ENCODE data around the gene MARCHF10.
"Not testable (repeated sequence)": the region's sequence is repeated elsewhere in the genome, so short reads cannot be mapped to it uniquely, and the experiment has no call there.

The MARCHF10 gene

DNA sequence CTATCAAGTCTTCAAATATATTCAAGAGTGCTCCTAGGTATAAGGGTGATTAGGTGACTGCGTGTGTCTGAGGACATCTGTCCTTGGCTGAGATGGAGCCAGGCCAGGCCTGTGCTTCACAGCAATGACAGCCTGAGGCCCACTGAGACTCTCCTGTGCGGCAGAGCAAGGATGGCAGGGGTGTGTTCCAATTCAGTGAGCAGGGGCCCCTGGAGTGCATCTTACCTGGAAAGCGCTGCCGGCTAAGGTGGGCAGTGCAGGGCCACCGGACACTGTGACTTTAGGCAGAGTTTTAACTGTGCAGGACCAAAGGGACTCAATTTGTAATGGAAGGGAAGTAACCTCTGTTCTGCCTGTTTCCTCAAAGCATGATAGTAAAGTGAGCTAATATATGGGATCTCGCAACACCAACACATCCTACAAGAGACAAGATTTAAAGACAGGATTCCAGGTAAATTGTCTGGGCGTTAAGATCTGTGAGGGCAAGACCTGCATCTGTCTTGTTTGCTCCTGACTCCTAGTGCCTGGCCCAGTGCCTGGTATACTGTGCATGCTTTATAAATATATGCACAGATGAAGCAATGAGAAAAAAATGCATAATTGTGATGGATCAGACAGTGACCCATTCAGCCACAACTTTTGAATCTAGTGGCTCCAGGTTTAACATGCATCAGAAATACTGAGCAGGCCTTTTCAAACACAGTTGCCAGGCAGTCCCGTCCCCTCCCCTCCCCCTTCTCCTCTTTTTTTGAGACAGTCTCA lies 93.9 kb downstream of the MARCHF10 start:
- no peak for DNase-seq

- DNase-seq: no peak
Observed at GRCh38 chr17:62713086-62713881, 94.8 kb downstream of the MARCHF10 start.

DNA sequence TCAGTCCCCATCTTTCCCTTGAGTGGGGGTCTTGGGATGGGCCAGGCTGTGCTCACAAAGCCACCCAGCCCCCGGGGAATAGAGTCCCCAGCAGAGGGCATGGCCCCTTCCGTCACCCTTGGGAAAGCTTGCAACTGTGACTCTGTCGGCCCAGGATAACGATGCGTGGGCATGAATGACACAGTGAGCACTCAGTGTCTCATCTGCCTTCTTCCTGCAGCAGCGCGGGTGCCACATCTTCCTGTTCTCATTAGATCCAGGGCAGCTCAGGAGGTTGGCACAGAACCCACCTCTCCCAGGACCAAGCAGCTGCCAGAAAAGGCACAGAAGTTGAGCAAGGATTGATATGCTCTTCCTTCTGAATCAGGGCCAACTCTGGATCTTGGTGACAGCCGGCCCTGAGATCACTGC lies 95.9 kb downstream of the MARCHF10 start:
- DNase-seq: no peak

- DNase-seq: no peak
Observed at GRCh38 chr17:62708587-62708986, 99.5 kb downstream of the MARCHF10 start.

- no peak for DNase-seq
Observed at GRCh38 chr17:62707425-62707739, 100.7 kb downstream of the MARCHF10 start.

DNA sequence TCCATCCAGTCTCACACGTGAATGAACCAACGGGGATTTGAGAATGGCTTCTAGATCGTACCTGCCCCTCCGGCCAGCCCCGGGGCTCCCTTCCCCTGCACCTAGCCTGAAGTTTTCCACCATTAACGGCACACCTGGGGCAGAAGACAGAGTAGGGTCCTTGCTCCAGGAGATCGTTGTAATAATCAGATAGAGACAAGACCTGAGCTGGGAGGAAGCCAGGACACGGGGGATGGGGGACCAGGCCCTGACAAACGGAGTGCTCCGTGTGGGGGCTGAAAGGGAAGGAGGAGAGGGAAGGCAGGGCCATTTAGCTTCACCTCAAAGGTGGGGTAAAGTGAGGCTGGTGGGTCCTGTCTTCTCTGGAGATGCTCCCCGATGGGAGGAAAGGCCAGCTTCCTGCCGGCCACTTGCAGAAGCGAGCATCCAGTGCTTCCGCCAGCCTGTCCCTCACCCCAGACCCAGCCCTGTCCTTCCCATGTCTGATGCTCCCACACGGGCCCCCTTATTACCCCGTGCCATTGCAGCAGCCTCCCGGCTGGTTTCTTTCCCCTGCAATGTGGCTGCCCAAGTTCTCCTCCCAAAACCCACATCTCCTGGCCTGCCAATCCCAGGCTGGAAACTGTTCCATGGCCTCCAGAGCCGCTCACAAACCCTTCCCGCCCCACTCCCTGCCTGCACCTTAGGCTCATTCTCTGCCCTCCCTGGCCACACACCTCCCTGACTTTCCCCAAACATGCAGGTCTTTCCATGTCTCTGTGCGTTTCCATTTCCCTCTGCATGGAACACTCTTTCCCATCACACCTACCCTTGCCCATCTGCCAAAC lies 101.3 kb downstream of the MARCHF10 start:
- no peak for DNase-seq

GRCh38 chr17:62705778-62706597 lies 102.1 kb downstream of the MARCHF10 start:
- no peak for DNase-seq

DNA sequence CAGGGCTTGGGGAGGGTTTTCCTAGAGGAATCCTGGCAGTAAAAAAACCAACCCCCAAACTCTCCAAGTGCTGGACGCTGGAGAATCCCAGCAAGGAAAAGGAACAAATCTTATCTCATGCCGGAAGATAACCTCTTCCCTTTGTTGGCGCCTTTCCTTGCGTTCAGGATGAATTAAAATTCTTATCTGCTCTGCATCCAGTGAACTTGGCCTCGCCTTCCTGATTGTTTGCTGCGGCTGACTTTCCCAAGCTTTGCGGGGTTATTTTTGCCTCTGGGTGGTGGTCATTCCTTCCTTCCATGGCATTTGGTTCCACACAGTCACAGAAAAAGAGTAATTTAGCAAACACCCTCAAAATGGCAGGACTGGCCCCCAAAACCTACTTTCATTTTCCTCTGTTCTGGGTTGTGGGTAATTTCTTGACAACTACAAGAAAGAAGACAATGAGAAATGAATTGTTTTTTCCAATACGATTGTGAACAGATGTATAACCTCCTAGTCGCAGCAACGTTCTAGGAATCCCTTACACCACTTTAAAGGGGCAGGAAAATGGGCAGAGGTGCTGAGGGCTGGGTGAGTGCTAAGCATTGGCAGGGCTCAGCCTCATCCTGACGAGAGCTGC lies 102.8 kb downstream of the MARCHF10 start:
- no peak for DNase-seq

DNA sequence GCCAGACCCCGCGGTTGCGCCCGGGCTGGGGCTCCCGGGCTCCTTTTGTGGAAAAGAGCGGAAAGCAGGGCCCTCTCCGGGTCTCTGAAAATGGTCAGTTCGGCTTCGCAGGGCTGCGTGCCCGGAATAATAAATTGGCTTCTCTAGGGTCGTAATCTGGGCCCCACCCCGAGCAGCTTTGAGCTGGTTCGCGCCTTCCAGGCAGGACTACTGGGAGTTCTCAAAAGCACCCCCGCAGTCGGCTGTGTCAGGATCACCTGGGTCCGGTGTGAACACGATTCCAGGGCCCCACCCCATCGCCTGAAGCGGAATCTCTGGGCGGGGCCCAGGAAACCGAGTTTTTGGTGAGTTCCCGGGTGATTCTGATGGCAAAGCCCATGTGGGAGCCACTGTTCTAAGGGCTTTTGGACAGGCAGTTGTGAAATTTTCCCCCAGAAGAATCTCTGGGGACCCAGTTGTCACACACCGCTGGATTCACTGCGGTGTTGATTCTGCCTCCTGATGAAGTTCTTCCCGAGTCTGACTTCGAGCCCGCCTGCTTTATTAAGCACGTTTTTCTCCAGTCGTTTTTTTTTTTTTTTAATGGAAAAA lies 103.6 kb downstream of the MARCHF10 start:
- no peak for DNase-seq

DNA sequence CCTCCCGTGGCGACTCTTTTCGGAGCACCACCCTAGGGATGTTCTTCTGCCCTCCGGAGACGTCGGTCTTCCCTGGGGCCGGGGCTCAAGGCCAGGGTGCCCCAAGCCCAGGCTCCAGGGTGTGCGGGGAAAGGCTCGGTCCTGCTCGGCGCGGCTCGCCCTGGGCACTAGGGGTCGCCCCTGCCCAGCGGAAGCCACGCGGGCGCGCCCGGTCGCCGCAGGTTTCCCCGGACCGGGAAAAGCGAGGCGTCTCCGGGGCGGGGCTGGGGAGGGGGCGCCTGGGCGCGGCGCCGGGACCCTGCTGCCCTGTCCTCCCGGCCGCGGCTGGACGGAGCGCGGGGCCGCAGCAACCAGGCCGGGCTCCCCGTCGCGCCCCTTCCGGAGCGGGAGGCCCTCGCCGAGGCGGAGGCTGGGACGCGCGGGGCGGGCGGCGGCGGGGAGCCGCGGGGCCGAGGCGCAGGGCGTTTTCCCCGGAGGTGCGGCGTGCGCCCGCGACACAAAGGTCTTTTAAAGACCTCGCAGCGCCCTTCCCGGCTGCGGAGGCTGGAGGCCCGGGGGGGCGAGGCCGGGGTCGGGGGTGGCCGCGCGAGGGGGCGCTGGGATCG lies 104.2 kb downstream of the MARCHF10 start:
- peak; percentile 64 for DNase-seq

DNA sequence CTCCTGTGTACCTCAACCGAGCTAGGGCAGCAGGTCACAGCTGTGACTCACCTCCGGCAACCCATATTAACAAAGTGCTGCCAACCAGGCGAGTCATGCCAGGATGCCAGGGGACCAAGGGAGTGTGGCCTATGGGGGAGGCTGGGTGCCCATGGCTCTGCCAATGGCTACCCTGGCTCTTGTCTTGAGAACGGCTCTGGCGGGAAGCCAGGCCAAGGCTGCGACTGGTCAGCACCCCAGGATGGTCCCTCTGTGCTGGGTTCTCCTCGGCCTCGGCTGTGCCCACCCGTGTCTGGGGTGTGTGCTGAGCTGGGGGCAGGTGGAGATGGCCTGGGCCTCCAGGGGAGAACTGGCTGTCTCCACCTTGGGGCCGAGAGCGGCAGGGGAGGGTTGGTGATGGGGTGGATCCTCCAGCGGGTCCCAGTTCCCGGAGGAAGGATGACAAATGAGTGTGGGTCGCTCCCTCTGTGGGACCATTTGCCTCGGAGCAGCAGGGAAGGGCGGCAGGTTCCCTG lies 104.8 kb downstream of the MARCHF10 start:
- no peak for DNase-seq

- DNase-seq: no peak
Observed at GRCh38 chr17:62702746-62703260, 105.3 kb downstream of the MARCHF10 start.

DNA sequence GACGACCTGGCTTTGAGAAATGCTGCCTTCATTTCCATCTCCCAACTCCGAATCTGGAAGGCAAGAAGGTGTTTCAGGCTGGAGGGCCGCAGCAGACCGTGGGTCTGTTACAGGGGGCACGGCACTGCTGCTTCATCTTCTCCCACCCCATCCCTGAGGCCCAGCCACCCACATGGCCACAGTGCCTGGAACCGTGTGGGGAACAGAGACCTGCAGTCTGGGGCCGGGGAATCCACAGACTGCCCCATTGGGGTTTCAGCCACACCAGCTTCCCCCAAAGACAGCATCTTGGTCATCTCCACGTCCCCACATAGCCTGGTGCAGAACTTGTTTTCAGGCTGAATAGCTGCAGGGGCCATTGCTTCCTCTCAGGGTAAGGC lies 106.4 kb downstream of the MARCHF10 start:
- no peak for DNase-seq

GRCh38 chr17:62700964-62701705 lies 107.0 kb downstream of the MARCHF10 start:
- no peak for DNase-seq

DNA sequence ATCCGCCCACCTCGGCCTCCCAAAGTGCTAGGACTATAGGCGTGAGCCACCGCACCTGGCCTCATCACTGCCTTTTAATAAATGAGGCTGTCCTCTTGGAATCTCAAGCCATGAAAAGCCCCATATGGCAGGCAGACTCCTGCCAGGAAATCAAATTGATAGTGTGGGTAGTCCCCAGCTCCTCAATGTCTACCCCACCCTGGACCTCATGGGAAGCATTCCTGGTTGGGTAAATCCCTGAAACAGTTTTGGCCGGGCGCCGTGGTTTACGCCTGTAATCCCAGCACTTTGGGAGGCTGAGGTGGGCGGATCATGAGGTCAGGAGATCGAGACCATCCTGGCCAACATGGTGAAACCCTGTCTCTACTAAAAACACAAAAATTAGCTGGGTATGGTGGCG lies 109.7 kb downstream of the MARCHF10 start:
- not testable (repeated sequence) for DNase-seq

DNA sequence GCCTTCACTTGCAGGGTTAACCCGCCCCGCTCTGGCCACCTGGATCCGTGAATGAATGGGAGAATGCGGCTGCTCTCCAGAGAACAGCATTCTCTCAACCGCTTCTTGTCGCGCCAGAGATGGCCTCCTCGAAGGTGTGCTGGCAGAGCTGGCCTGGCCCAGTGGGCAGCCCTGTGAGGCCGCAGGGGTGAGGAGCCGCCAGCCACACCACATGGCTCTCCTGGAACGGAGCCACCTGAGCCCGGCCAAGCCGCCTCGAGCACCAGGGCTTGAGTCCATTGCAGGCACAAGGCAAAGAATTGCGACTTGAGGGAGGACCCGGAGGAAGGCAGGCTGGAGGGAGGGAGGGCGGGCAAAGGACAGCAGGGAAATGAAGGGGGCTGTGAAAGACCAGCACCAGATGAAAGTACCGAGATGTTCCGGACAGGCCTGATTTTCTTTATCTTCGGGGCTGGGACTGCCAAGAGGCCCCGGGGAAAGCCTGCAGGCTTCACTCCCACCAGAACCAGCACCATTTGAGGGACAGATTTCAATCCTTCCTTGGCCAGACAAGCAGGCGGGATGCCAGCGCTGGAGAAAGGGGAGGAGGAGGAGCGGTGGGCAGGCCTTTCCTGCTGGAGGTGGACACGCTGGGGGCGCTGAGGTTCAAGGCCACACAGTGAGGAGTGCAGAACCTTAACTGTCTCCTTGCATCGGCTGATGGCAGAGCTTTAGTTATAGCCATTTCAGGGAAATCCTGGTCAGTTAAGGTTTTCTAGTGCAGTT lies 111.2 kb downstream of the MARCHF10 start:
- DNase-seq: no peak

DNA sequence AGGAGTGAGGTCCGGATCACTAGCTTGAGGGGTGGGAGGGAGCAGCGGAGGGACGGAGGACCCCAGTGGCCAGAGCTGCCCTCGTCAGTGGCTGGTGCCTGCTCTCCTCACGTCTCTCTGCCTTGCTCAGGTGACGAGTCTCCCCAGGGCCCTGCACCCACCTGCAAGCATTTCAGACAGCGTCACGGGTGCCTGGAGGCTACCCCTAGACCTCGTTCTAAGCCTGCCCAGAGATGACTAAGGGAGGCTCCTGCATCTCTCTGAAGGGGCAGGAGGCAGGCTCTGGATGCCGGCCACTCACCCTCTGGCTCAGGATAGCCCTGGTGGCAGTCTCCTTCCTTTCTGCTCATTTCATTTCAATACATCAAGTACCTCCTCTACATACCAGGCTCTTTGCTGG lies 111.9 kb downstream of the MARCHF10 start:
- DNase-seq: no peak

GRCh38 chr17:62695093-62695738 lies 112.9 kb downstream of the MARCHF10 start:
- not testable (repeated sequence) for DNase-seq

All from activated CD4-positive, alpha-beta T cell treated with anti-CD3 and anti-CD28 coated beads for 1 hour (primary cell).